GM12872 (cell line): ENCODE data around the gene ANKS4B.

Experiments used
- TF ChIP-seq, protein P1 (sequence below): IDR thresholded peaks from 3 replicates; pipeline ENCODE4 v1.5.1; 2011; ENCODE audit warnings: low read depth, mild to moderate bottlenecking, low read length, moderate library complexity; ENCODE audit not compliant: insufficient read depth

The ANKS4B gene

GRCh38 chr16:21276090-21276489 is 42.6 kb downstream of the ANKS4B start:
- TF ChIP-seq, protein P1, sequence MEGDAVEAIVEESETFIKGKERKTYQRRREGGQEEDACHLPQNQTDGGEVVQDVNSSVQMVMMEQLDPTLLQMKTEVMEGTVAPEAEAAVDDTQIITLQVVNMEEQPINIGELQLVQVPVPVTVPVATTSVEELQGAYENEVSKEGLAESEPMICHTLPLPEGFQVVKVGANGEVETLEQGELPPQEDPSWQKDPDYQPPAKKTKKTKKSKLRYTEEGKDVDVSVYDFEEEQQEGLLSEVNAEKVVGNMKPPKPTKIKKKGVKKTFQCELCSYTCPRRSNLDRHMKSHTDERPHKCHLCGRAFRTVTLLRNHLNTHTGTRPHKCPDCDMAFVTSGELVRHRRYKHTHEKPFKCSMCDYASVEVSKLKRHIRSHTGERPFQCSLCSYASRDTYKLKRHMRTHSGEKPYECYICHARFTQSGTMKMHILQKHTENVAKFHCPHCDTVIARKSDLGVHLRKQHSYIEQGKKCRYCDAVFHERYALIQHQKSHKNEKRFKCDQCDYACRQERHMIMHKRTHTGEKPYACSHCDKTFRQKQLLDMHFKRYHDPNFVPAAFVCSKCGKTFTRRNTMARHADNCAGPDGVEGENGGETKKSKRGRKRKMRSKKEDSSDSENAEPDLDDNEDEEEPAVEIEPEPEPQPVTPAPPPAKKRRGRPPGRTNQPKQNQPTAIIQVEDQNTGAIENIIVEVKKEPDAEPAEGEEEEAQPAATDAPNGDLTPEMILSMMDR = no peak

DNA sequence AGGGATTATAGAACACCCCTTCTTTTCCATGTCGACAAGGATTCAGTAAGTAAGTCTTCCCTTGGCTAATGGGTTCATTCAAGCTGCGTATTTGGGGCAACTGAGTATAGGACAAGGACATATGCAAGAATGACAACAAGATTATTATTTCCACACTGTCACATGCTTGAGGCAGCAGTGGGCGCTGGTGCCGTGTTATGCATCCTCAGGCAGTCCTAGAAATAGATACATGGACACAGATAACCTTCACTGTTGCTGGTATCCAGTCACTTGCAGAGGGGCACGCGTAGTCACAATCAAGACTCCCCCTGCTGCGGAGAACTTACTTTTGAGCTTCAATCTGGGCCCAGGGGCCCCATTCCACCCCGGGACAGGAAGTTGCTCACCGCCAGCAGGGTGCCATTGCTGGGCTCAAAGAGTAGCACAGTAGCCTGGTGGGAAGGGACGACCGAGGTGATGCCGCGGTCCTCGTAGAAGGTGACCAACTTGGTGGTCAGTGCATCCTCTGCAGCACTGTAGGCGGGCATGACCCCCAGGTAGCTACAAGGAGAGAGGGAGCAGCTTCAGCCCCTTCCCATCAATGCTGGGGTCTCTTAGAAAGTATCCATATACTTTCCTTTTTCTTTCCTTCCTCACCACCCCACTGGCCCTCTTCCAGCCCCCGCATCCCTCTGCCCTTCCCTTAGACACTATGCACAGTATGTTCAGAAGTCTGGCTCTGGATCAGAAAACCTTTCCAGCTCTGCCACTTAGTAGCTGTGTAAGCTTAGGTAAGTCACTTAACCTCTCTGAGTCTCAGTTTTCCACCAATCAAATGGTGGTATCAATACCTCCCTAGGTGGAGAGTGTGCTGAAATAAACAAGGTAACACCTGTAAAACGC is 43.8 kb downstream of the ANKS4B start:
- TF ChIP-seq, protein P1 = no peak

GRCh38 chr16:21277927-21278706 is 44.6 kb downstream of the ANKS4B start, which contains the start of gene CRYM:
TSS of gene CRYM (minus strand) at chr16:21278290. CDS start at chr16:21278251, 39 bp downstream.
- TF ChIP-seq, protein P1 = peak; percentile 88

DNA sequence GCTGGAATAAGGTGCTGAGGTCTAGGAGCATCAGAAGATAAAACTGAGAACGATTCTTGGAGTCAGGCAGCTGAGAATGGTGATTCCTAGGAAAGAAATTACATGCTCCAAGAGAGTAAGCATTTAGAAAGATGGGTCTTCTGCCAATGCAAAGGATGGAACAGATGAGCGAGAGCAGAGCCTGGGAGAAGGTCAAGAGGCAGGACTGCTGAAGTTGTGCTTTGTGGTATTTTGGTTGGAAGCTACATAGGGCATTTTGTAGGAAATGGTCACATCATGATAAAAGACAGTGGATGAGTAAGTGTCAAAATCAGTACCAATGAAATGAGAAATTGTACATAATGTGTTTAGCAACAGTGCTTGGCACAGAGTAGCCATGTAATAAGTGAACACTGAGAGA is 46.0 kb downstream of the ANKS4B start:
- TF ChIP-seq, protein P1 = no peak

DNA sequence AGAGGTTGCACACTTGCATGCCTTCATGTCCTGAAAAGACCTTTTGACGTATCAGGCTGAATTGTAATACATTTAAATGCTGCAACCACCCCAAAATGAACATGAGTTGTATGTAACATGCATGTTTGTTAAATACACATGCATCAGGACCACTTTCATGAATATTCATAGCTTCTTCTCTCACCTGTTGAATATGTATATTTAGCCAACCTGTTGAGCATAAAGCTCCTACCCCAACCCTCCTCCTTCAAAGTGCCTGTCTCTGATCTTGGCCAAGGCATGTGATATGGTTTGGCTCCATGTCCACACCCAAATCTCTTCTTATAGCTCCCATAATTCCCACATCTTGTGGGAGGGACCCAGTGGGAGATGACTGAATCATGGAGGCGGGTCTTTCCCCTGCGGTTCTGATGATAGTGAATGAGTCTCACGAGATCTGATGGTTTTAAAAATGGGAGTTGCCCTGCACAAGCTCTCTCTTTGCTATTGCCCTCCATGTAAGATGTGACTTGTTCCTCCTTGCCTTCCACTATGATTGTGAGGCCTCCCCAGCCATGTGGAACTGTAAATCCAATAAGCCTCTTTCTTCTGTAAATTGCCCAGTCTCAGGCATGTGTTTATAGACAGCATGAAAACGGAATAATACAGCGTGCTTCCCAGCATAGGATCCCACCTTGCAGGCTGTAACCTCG is 48.3 kb downstream of the ANKS4B start:
- TF ChIP-seq, protein P1 = no peak

DNA sequence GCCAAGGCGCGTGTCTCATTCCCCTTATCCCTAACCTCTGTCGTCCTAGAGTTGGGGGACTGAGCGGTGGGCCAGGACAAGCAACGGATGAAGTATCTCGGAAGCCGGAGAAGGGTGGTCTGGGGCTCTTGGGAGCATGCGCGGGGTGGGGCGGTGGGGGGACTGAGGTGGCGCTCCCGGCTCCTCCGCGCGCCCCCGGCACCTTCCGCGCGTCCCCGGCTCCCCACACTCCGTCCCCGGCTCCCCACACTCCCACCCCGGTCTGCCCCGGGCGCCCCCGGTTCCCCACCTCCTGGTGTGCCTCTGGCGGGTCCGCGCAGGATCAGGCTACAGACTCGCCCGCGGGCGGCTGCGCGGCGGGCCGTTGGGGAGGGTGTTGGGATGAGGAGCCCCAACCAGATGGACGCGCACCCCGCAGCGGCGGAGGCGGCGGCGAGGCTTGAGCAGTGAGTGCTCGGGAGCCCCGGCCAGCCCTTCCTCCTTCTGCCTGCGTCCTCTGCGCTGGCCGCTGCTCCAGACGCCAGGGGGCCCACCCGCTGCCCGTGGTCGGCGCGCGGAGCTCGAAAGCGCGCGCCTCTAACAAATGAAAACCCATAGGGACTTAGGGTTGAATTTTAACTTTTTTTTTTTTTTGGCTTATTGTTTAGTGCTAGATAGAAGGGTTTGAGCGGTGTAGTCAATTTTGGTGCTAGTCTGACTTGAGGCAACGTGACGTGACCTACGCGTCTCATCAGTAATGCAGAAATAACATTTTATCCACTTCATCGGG is 50.2 kb downstream of the ANKS4B start:
- TF ChIP-seq, protein P1 = peak; percentile 31; the same call in 1 of the 3 replicates
